Ascending aorta (tissue), 2 donors: Measurements from ENCODE around the gene FOXN1. TPM values are rescaled to one million over a fixed set of nuclear protein-coding genes. Genes with fewer than 3 reads are reported as not detected.

Source experiments
- DNase-seq, 2 donors: peaks; one replicate each; pipeline ENCODE4 v3.0.0-alpha.2; 2019; ENCODE audit warnings: low spot score in 2 of 2
- H3K27ac ChIP-seq, 2 donors: fragments of 200-600 bp; sonication (generic); one replicate each; pipeline ENCODE4 v1.5.1; 2016 to 2017; ENCODE audit warnings: mild to moderate bottlenecking in 1 of 2
- H3K27me3 ChIP-seq: fragments of 200-600 bp; sonication (generic); one replicate; pipeline ENCODE4 v1.5.1; 2017
- H3K36me3 ChIP-seq, 2 donors: fragments of 200-600 bp; sonication (generic); one replicate each; pipeline ENCODE4 v1.5.1; 2016
- H3K4me1 ChIP-seq, 2 donors: fragments of 200-600 bp; sonication (generic); one replicate each; pipeline ENCODE4 v1.5.1; 2016 to 2017; ENCODE audit warnings: mild to moderate bottlenecking in 1 of 2
- H3K4me3 ChIP-seq, 2 donors: fragments of 200-600 bp; sonication (generic); one replicate each; pipeline ENCODE4 v1.5.1; 2016 to 2017; ENCODE audit warnings: mild to moderate bottlenecking in 1 of 2
- H3K9me3 ChIP-seq, 2 donors: fragments of 200-600 bp; sonication (generic); one replicate each; pipeline ENCODE4 v1.5.1; 2016
- CTCF ChIP-seq, 3 experiments: fragments of 200-600 bp in 2 of 3; fragments of 450-650 bp in 1 of 3; sonication (generic) in 2 of 3; IDR thresholded peaks; one replicate each; pipeline ENCODE4 v1.5.1; 2016 to 2019; ENCODE audit warnings: antibody characterized with exemption in 3 of 3, mild to moderate bottlenecking in 1 of 3, moderate library complexity in 1 of 3
- intact Hi-C: fragments of 100-400 bp; cut with DNase I; formaldehyde crosslinking; loops from one replicate; pipeline ENCODE4 v1.15.1; 2023
- total RNA-seq: library from RNA; depleted of rRNA; stranded (reverse); fragments of >200 nt; gene quantifications from one replicate; pipeline ENCODE4 v1.1.0, GENCODE V29; 2016

Gene FOXN1
- total RNA-seq, 1 donor from 2014 or later, result not detected

- Histone ChIP-seq H3K4me3 (no peak overlapping the region), H3K4me1 (peaks cover 3 to 11% of the 10 kb centered on the region in 2 donors), H3K27ac (no peak overlapping the region), H3K27me3 (no peaks in the 10 kb centered on the region), H3K9me3 (no peaks in the 10 kb centered on the region), H3K36me3 (peaks cover 9 to 17% of the 10 kb centered on the region in 2 donors)
- no peak for TF ChIP-seq CTCF (IDR thresholded peaks at IDR 0.05)
- DNase-seq, result no peak
- intact Hi-C loops, result loop anchor here (2.0 kb wide), 1 partner anchor 63 kb away; no protein-coding TSS in a partner anchor
These were observed 43.3 kb downstream of the FOXN1 start for GRCh38 chr17:28549236-28550132.

GRCh38 chr17:28550858-28551257 lies 44.7 kb downstream of the FOXN1 start:
- intact Hi-C loops, result no loop called here
- no peak for DNase-seq
- H3K9me3 ChIP-seq, result no peaks in the 10 kb centered on the region
- no peak overlapping the region for H3K4me3 ChIP-seq
- H3K36me3 ChIP-seq, result peaks cover 22 to 30% of the 10 kb centered on the region in 2 donors
- TF ChIP-seq CTCF (IDR thresholded peaks at IDR 0.05), result no peak
- H3K27me3 ChIP-seq, result no peaks in the 10 kb centered on the region
- peaks cover 3 to 11% of the 10 kb centered on the region in 2 donors for H3K4me1 ChIP-seq
- H3K27ac ChIP-seq, result no peak overlapping the region

DNA sequence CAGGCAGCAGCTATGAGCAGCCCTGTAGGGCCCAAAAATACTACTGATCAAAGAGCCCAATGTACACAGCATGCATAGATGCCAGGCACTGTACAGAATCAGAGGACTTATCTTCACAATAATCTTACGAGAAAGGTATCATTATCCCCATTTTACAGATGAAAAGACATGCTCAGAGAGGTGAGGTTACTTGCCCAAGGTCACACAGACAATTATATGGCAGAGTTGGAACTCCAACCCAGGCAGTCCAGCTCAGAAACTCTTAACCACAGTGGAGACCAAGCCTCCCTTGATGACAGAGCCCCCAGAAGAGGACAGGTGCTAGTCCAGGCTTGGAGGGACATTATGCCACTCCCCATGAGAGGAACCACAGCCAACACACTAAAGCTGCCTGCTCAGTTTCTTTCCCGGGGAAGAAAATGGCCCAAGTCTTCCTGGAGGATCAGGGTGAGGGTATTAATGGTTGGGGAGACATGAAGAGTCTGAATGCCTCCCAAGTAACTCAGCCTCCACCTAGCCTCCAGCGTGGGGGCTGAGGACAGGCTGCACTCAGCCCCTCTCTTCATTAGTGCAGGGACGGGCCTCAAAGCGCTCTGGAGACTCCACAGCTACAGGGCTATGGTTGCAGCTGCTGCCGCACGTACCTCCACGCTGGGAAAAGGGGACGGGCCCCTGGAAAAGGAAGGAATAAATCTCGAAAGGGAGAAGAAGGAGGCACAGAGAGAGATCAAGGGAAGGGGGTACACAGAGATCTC lies 45.5 kb downstream of the FOXN1 start:
- no peak for TF ChIP-seq CTCF (IDR thresholded peaks at IDR 0.05)
- intact Hi-C loops, result loop anchor here (1.0 kb wide), 1 partner anchor 20 kb away; the partner anchor contains the start of gene PIGS
- H3K4me1 ChIP-seq, result peaks cover 3 to 11% of the 10 kb centered on the region in 2 donors
- H3K27me3 ChIP-seq, result no peaks in the 10 kb centered on the region
- peak overlapping the region; percentile 59 to 73 for H3K27ac ChIP-seq
- no peak for DNase-seq
- H3K9me3 ChIP-seq, result no peaks in the 10 kb centered on the region
- H3K4me3 ChIP-seq, result peak overlapping the region; percentile 88 to 90
- peaks cover 30 to 36% of the 10 kb centered on the region in 2 donors for H3K36me3 ChIP-seq

- Histone ChIP-seq H3K4me1 (peaks cover 3 to 11% of the 10 kb centered on the region in 2 donors), H3K36me3 (peaks cover 37 to 38% of the 10 kb centered on the region in 2 donors), H3K27ac (peak within 1 kb of the TSS; percentile 59 to 73), H3K27me3 (no peaks in the 10 kb centered on the region), H3K9me3 (no peaks in the 10 kb centered on the region), H3K4me3 (peak within 1 kb of the TSS; percentile 88 to 90)
- intact Hi-C loops, result loop anchor here (1.0 kb wide), 1 partner anchor 19 kb away; the partner anchor contains the start of gene PIGS
- no peak for TF ChIP-seq CTCF (IDR thresholded peaks at IDR 0.05)
- DNase-seq, result peak in 1 of 2 donors; percentile 81
These were observed 46.2 kb downstream of the FOXN1 start, which contains the start of gene UNC119 for GRCh38 chr17:28552176-28552999. UNC119 (minus strand) TSS chr17:28552624; CDS start chr17:28552557, 67 bp downstream.
